NT2/D1 (cell line): ENCODE data around the gene VRK3.

Source experiments
- SUZ12 ChIP-seq: IDR thresholded peaks from 2 replicates; pipeline ENCODE4 v1.6.1; 2011; ENCODE audit not compliant: insufficient read length, insufficient read depth; ENCODE audit errors: extremely low read depth
- YY1 ChIP-seq: IDR thresholded peaks from 2 replicates; pipeline ENCODE4 v1.6.1; 2011; ENCODE audit not compliant: insufficient read length, insufficient read depth
- ZNF274 ChIP-seq: IDR thresholded peaks from 2 replicates; pipeline ENCODE4 v1.6.1; 2011; ENCODE audit warnings: mild to moderate bottlenecking, low read depth, low read length

GRCh38 chr19:49976496-49976895, 48.7 kb downstream of the VRK3 start:
- no peak for TF ChIP-seq ZNF274
- no peak for TF ChIP-seq SUZ12
- no peak for TF ChIP-seq YY1
